Right lobe of liver (tissue), 4 donors: Measurements from ENCODE around the gene CNOT8.
"Not testable (repeated sequence)": the region's sequence is repeated elsewhere in the genome, so short reads cannot be mapped to it uniquely, and the experiment has no call there.

Source experiments
- POLR2A ChIP-seq: fragments of 450-650 bp; IDR thresholded peaks from one replicate; pipeline ENCODE4 v1.6.1; 2017; ENCODE audit warnings: antibody characterized with exemption, mild to moderate bottlenecking
- TF ChIP-seq, protein P1 (sequence below), 4 donors: fragments of 200-600 bp in 3 of 4; fragments of 450-650 bp in 1 of 4; IDR thresholded peaks; one replicate each; pipeline versions ENCODE4 v1.5.1 to v1.8.0; 2016 to 2022; ENCODE audit warnings: antibody characterized with exemption in 4 of 4, mild to moderate bottlenecking in 2 of 4
- donor health status: DM: no; HTN: no; CAD: no.
- donor health status: DM: no; HTN: no; CAD: no.
- donor health status: DM: no; HTN: yes; CAD: no.

DNA sequence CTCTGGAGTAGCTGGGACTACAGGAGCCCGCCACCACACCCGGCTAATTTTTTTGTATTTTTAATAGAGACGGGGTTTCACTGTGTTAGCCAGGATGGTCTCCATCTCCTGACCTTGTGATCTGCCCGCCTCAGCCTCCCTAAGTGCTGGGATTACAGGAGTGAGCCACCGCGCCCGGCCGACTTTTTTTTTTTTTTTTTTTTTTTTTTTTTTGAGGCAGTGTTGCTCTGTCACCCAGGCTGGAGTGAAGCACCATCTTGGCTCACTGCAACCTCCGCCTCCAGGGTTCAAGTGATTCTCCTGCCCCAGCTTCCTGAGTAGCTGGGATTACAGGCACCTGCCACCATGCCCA lies 22.8 kb upstream of the CNOT8 start:
- TF ChIP-seq, protein P1, sequence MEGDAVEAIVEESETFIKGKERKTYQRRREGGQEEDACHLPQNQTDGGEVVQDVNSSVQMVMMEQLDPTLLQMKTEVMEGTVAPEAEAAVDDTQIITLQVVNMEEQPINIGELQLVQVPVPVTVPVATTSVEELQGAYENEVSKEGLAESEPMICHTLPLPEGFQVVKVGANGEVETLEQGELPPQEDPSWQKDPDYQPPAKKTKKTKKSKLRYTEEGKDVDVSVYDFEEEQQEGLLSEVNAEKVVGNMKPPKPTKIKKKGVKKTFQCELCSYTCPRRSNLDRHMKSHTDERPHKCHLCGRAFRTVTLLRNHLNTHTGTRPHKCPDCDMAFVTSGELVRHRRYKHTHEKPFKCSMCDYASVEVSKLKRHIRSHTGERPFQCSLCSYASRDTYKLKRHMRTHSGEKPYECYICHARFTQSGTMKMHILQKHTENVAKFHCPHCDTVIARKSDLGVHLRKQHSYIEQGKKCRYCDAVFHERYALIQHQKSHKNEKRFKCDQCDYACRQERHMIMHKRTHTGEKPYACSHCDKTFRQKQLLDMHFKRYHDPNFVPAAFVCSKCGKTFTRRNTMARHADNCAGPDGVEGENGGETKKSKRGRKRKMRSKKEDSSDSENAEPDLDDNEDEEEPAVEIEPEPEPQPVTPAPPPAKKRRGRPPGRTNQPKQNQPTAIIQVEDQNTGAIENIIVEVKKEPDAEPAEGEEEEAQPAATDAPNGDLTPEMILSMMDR (IDR thresholded peaks at IDR 0.05): not testable (repeated sequence)
- not testable (repeated sequence) for TF ChIP-seq POLR2A
